ENCODE results near the gene RXFP1.

RXFP1 gene

DNA sequence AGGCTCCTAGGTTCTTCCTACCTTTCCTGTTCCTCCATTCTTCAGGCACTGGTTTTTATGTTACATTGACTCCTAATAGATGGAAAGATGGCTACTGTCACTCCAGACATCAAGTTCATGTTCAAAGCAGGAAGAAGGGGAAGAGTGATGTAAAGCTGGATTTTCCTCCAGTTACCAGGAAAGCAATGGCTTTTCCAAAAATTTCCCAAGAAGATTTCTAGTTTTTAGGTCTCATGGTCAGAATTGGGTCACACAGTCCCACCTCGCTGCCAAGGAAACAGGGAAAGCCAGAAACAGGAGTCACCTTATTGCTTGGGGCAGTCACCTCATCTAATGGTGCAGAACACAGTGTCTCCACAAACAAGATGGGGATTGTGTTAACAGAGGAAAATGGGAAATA is 21.5 kb downstream of the RXFP1 start:
- DNase-seq, result no peak

DNA sequence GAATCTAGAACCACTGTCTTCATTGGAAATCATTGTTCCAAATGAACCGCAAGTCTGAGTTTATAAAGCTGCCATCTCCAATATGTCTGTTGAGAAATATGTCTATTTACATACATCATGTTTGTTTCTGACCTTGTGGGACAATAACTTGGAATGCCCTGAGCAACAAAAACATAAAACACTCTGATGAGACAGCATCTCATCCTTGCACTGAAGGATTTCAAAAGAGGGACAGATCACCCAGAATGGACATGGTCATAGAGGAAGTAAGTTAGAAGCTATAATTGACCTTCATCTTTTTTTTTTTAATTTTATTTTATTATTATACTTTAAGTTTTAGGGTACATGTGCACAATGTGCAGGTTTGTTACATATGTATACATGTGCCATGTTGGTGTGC is 22.5 kb downstream of the RXFP1 start:
- DNase-seq, result no peak

DNA sequence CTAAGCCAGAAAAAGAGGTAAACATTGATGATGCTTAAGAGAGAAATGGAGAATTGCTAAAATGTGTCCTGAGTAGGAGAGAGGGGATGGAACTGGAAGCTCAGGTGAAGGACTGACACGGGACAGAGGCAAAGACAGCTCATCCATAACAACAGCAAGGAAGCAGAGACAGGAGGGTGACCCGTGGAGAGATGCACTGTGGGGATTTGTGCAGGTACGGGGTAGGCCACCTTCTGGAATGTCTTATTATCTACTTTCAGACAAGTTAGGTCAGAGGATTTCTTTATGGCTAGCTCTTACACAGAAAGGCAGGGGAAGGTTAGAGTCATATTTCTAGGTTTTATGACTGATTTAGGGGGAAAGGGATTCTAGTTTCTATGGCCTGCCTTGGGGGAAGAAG is 31.7 kb downstream of the RXFP1 start:
- DNase-seq, result no peak

DNA sequence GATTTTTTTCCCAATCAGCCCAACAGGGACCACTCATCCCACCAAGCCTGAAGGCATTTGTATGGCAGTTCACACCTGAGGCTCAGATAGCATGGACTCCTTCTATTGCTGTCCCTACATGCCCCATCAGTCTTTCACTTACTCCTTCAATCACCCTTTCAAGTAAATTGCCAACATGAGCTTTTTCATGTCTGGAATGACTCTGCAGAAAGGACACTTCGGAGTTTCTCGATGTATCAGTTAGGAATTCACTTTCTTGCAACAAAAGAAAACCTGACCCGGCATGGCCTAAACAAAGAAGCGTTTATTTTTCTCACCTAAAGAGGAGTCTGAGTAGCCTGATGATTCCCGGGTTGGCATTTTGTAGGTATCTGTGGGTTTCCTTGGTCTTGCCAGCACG is 38.6 kb downstream of the RXFP1 start:
- no peak for DNase-seq

DNA sequence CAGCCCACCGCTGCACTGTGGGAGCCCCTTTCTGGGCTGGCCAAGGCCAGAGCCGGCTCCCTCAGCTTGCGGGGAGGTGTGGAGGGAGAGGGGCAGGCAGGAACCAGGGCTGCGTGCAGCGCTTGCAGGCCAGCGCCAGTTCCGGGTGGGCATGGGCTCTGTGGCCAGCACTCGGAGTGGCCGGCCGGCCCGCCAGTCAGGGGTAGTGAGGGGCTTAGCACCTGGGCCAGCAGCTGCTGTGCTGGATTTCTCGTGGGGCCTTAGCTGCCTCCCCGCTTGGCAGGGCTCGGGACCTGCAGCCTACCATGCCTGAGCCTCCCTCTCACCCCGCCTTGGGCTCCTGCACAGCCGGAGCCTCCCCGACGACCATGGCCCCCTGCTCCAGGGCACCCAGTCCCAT is 45.2 kb downstream of the RXFP1 start:
- DNase-seq, result no peak

DNA sequence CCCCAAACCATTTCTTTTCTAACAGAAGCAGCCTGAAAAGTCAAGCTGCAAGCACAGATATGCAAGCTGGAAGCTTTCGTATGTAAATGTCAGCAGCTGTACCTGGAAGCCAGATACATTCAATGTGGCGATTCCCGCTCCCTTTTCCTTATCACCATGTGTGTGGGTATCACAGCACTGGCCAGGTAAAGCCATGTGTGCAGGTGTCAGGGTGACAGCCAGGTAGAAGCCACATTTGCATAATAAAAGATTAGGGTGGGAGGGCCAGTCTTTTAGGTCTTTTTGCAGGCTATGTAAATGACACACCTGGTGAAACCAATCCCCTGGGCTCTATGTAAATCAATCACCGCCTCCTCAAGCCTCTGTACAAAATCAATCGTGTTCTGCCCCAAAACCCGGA is 50.1 kb downstream of the RXFP1 start:
- DNase-seq, result no peak

DNA sequence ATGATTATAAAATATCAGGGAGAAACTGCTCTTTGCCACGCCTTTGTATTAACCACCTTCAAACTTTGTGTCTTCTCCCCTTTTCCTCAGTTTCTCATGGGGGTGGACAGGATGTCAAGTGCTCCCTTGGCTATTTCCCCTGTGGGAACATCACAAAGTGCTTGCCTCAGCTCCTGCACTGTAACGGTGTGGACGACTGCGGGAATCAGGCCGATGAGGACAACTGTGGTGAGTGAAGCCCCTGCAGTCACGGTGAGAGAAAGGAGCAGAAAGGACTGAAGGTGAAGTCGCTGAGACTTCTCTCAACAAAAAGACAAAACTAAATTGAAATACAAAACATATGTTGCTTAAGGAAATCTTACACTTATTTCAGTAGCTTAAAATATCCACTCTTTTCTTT is 50.9 kb downstream of the RXFP1 start:
- no peak for DNase-seq

DNA sequence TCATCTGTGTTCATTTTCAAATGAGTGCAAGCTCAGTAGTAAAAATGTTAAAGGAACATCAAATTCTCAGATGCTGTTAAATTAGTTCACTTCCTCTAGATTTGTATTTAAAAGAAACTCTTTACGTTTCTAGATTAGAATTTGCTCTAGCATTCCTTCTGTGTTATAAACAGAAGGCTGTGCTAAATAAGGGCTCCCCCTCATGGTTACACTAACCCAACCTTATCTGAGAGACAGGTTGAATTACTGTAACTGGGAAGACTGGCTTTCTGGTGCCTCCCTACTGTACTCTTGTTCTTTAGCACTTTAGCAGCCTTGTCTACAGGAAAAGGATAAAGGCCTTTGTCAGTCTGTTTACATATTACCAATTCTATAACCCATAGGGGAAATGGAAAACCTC is 56.8 kb downstream of the RXFP1 start:
- DNase-seq, result no peak

DNA sequence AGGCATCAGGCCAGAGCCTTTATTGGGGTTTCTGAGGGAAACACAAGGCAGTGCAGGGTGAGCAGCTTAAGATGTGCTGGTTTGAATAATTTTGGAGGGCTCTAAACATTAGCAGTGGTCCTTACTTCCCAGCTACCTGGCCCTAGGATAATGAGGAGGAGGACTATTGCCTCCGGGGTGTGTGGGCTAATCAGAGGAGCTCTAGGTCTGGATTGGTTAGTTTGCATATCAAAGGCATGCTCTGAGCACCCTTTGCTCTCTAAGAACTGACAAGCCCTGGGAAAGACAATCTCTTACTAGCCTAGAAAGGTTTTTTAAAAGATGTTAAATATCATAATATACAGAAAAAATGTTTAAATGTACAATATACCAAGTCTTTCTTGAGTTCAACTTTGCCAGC is 58.4 kb downstream of the RXFP1 start:
- no peak for DNase-seq

DNA sequence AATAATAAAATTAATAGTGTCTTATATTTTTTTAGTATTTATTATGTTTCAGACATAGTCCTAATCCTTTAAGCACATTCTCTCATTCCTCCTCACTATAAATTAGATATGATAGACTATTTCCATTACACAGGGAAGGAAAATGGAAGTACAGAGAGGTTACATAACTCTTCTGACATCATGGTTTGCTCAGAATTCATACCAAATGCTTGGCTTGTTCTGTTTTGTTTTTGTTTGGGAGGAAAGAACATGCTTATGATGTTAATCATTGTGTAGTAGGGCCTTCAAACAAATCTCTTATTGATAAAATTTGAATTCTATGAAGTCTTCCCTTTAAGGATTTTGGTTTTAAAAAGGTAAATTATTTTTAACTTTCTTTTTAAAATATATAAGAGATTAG is 59.5 kb downstream of the RXFP1 start:
- DNase-seq, result no peak

DNA sequence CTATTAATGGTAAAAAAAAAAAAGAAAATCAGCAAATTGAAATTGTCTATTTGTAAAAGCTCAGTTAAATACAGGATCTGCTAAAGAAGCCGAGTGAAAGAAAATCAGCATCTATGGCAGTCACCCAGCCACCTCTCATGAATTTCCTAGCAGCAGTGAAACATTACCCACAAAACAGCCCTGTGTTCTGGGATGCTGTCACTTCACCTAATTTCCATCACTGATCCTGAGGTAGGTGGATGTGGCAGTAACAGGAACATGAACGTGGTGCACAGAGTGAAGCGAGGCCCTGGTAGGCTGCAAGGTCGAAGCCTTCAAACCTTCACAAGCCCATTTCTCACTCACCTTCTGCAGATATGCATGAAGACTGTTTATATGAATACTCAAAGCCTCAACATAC is 65.2 kb downstream of the RXFP1 start:
- no peak for DNase-seq

DNA sequence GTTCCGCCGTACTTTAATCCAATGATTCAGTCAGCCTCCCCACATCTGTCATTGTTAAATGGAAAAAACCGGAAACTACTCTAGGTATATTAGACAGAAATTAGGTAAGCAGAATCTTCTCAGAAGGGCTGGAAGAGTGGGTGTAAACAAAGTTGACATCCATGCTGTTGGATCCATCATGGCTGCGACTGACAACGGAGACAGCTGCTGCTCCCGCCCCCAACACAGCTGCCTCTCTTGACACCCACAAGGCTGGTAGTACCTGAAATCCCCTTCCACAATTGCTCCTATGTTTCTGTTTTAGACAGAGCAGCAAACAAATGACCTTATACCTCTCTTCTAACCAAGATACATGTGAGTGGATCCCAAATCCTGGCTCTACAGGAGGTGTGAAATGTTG is 66.6 kb downstream of the RXFP1 start:
- no peak for DNase-seq

DNA sequence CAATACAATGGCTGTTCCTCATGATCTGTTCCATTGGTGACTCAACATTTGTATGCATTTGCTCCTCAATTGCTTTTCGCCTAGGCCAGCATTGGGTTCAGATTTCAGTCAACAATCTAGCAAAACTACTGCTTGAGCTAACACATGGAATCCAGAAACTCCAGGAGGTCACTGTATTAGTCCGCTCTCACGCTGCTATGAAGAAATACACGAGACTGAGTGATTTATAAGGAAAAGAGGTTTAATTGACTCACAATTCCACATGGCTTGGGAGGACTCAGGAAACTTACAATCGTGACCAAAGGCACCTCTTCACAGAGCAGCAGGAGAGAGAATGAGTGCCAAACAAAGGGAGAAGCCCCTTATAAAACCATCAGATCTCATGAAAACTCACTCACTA is 67.1 kb downstream of the RXFP1 start:
- no peak for DNase-seq

DNA sequence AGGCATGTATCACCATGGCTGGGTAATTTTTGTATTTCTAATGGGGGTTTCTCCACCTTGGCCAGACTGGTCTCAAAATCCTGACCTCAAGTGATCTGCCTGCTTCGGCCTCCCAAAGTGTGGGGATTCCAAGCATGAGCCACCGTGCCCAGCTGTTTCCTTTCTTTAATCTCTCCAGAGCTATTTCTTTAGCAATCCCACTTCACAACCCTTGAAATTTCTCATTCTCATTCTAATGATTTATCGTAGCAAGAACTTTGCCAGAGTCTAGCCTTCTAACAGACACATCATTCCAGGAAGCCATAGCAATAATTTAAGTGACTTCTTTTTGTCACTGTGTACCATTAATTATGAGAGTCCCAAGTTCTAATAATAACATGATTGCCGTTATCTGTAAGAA is 68.6 kb downstream of the RXFP1 start:
- no peak for DNase-seq

DNA sequence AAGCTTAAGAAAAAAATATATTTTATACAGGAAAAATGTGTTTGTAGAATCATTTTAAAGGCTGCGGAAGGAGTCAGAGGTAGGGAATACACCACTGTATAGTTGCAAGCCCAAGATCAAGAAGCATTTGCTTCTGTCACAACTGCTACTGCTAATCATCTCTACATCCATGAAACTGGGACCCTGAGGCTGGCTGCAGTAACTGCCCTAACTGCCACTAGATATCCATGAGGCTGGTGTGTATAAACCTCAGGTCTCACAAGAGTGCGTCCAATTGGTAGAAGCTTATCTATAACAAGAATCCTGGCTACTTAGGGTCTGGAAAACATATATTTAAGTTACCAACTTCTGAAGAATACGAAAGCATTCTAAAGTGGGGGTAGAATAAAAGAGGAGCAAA is 69.1 kb downstream of the RXFP1 start:
- no peak for DNase-seq

DNA sequence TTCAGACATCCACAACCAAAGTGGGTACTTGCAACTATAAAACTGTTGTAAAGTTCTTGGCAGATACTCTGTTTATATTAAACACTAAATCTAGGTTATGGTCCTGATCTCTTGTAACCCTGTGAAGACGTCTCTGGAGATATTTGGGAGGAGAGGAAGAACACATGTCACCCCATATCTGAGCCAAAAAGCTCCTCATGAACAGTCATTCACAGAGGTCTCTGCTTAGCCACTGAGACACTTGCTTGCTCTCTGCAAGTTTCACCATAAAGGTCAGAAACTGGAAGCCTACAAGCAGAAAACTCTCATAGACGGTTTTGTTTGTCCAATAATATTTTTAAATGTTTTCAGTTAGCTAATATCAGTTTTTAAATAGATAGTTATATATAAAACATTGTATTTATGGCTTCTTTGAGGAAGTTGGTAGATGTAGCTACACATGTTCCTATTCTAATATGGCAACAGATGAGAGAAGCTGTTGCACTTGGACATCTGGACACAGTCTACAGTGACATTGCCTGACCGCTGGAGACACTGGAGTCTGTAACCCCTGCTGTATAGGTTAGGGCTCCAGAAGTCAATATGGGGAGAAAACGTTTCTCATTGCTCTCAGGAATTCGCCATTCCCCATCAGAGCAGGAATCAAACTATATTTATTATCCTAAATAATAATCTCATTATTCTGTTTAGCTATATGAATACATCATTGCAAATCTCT is 76.4 kb downstream of the RXFP1 start:
- DNase-seq, result no peak

DNA sequence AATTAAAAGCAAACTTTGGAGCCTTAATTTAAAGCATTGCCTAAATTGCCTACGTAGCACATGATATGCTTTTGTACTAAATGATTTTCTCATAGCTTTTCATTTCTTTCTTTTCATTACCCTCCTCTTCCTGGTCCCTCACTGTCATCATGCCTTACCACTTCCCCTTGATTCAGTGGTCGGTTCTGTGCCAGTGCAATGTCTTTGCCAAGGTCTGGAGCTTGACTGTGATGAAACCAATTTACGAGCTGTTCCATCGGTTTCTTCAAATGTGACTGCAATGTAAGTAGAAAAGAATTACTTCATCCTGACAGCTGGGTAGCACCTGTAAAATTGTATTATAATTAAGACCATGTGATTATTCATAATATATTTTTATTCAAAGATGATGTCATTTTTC is 77.5 kb downstream of the RXFP1 start:
- DNase-seq, result no peak

DNA sequence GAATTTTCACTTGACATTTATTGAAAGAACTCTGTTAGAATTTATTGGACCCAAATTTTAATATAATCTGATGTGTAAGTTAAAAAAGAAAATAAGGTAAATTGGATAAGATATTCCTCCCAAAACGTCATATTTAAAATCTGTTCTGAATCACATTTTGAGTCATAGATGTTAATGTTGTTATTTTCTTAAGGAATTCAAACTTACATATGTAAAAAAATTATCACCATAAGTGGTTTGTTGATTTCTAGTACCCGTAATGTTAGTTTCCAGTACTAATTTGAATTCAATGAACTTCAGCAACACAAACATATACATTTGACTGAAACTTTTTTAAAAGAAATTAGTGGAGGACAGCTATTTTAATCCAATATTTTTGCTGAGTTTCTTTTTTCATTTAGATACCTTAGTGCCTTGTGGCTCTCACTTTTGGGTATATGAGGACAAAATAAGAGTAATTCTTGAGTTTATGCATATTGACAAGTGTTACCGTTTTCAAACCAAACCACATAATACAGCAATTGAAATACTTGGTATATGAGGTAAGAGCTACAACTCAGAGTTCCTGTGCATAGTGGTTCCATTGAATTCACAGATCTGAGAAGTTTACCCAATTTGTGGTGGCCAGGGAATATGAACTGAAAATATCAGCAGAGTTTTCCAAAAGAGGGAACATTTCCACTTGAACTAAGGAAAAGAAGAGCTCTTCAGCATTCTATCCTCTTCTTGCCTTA is 78.2 kb downstream of the RXFP1 start:
- no peak for DNase-seq

DNA sequence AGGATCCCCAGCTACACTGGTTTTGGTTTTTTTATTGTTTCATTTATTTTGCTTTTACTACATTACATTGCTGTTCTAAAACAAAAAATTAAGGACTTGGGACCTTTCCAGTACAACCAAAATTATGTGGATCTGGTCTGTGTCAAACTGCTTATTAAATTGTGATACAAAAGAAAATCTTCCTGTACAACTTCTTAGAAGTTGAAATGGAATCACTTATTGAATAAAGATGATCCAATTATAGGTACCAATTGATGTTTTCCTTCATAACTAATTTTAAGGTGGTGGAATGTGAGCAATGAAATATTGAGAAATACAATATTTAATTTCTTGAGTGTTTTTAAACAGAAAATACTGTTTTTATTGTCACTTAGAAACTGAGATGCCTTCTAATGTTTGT is 82.7 kb downstream of the RXFP1 start:
- DNase-seq, result no peak

DNA sequence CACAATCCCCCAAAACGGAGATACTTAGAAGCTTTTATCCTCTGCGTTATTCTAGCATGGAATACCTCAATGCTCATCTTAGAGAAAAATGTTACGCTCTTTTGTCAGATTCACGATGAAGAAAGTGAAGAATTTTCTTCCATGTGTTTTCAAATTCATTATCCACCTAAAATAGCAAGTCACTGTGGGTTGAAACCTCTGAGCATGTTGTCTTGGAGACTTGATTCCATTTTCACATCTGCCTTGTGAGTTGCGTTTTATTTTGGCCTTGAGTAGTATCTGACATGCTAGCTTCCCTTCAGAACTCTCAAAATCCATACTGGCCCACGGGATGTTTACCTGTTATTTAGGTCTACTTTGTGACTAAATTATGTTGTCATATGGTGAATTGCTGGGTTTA is 83.7 kb downstream of the RXFP1 start:
- DNase-seq, result no peak

DNA sequence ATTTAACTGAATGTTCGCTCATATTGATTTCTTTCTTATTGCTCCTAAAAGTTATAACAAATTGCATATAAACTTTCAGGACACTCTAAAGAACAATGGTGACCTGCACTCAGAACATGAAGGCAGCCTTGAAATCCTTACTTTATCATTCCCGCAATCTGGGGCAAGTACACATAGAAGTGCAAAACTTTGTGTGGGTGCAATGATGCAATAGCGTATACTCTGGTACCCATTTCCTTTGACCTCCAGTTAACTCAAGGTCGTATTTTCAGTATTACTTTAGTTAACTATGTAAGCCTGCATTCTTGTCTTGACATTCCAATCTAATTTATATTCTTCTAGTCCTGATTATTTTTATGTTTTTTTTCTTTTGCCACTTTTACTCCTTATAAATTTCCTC is 85.3 kb downstream of the RXFP1 start:
- no peak for DNase-seq

DNA sequence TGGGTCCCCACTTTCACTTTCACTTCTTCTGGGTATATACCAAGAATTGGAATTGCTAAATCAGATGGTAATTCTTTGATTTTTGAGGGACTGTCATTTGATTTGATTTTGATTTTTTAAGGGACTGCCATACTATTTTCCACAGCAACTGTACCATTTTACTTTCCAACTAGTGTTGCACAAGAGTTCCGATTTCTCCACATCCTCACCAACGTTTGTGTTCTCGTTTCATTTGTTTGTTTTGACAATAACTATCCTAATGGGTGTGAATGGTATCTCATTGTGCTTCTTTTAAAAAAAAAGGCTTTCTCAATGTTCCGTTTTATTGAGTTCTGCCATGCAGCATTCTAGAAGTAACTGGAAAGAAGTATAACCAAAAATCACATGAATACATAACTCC is 87.4 kb downstream of the RXFP1 start:
- DNase-seq, result no peak

DNA sequence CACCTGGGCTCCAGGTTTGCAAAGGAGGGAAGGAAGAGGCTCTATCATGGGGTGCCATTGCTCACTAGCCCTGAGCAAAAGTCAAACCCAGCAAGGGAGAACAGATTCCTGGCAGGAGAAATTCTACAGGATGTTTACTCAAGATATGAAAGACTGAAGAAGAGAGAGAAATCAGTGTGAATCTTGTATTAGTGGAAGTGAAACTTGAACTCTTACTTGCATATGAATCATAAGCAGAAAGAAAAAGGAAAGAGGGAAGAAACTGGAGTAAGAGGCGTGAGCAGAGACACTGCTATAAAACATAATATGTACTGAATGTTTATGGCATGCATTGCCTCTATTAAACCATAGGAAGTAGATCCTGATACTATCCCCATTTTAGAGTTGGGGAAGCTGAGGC is 89.1 kb downstream of the RXFP1 start:
- DNase-seq, result no peak

DNA sequence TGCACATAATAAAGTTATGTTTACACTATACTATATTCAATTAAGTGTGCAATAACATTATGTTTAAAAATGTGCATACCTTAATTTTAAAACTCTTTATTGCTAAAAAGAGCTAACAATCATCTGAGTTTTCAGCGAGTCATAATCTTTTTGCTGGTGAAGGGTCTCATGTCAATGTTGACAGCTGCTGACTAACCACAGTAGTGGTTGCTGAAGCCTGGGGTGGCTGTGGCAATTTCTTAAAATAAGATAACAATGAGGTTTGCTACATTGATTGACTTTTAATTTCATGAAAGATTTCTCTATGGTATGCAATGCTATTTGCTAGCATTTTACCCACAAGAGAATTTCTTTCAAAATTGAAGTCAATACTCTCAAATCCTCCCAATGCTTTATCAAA is 91.4 kb downstream of the RXFP1 start:
- DNase-seq, result no peak

DNA sequence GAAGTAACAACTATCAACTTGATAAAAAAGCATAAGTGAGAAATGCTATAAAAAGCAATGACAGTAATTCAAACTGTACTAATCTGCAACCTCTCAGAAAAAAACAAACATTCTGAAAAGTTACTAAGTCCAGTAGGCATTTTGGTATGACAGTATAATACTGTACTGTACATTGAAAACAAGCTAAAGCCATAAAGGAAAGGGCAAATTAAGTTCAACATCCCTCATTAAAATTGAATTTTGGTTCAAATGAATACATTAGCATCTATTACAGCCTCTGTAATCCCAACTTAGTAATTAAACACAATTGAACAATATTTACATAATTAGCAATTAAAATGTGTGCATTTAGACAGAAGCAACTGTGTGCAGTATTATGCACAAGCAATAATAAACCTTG is 96.3 kb downstream of the RXFP1 start:
- DNase-seq, result no peak
